Hepatocyte (in vitro differentiated cells): ENCODE measurements around the gene MOV10L1. TPM values are rescaled to one million over a fixed set of nuclear protein-coding genes. Genes with fewer than 3 reads are reported as not detected.
"Not testable (repeated sequence)": the region's sequence is repeated elsewhere in the genome, so short reads cannot be mapped to it uniquely, and the experiment has no call there.

ENCODE experiments used
- DNase-seq: peaks from one replicate; pipeline ENCODE4 v3.0.0-alpha.2; 2016; ENCODE audit warnings: low spot score
- H2AFZ ChIP-seq: fragments of 200-600 bp; sonication (generic); 2 replicates; pipeline ENCODE4 v1.6.0; 2016; ENCODE audit warnings: antibody characterized with exemption, mild to moderate bottlenecking
- H3K27ac ChIP-seq: fragments of 200-600 bp; sonication (generic); 2 replicates; pipeline ENCODE4 v1.5.1; 2016; ENCODE audit warnings: mild to moderate bottlenecking
- H3K27me3 ChIP-seq: fragments of 200-600 bp; sonication (generic); 2 replicates; pipeline ENCODE4 v1.6.1; 2016
- H3K36me3 ChIP-seq: fragments of 200-600 bp; sonication (generic); replicated peaks from 2 replicates; pipeline ENCODE4 v1.5.1; 2016; ENCODE audit warnings: low read depth; ENCODE audit not compliant: insufficient read depth
- H3K4me1 ChIP-seq: fragments of 200-600 bp; sonication (generic); 2 replicates; pipeline ENCODE4 v1.5.1; 2016; ENCODE audit warnings: mild to moderate bottlenecking, moderate library complexity; ENCODE audit not compliant: insufficient read depth
- H3K4me2 ChIP-seq: fragments of 200-600 bp; sonication (generic); 2 replicates; pipeline ENCODE4 v1.6.0; 2016
- H3K4me3 ChIP-seq: fragments of 200-600 bp; sonication (generic); 2 replicates; pipeline ENCODE4 v1.5.1; 2016; ENCODE audit warnings: mild to moderate bottlenecking
- H3K79me2 ChIP-seq: fragments of 200-600 bp; sonication (generic); 2 replicates; pipeline ENCODE4 v1.6.0; 2017; ENCODE audit warnings: mild to moderate bottlenecking
- H3K9me2 ChIP-seq: fragments of 200-600 bp; sonication (generic); replicated peaks from 2 replicates; pipeline ENCODE4 v1.6.0; 2017; ENCODE audit warnings: mild to moderate bottlenecking; ENCODE audit not compliant: insufficient read depth
- H3K9me3 ChIP-seq: fragments of 200-600 bp; sonication (generic); 2 replicates; pipeline ENCODE4 v1.5.1; 2016; ENCODE audit warnings: low read depth, mild to moderate bottlenecking
- H4K20me1 ChIP-seq: fragments of 200-600 bp; sonication (generic); 2 replicates; pipeline ENCODE4 v1.6.0; 2016; ENCODE audit warnings: mild to moderate bottlenecking; ENCODE audit not compliant: insufficient read depth, poor library complexity, severe bottlenecking
- EZH2 ChIP-seq: fragments of 200-600 bp; sonication (generic); IDR thresholded peaks from 2 replicates; pipeline ENCODE4 v1.6.1; 2016; ENCODE audit warnings: antibody characterized with exemption, mild to moderate bottlenecking, borderline replicate concordance
- EZH2phosphoT487 ChIP-seq: fragments of 200-600 bp; sonication (generic); IDR thresholded peaks from one replicate; pipeline ENCODE4 v1.6.1; 2018; ENCODE audit warnings: antibody characterized with exemption, mild to moderate bottlenecking, low read depth, moderate library complexity; ENCODE audit not compliant: unreplicated experiment, severe bottlenecking
- WGBS: methylation state at CpG from one replicate; pipeline ENCODE4 v1.1.6; 2016; ENCODE audit warnings: low lambda C conversion rate; ENCODE audit errors: missing lambda C conversion rate; 5-methylcytosine and 5-hydroxymethylcytosine counted together
- polyA plus RNA-seq: library from polyadenylated mRNA; unstranded; fragments of >200 nt; fragmentation: Nextera tagmentation; extraction: Ambion mirVana; gene quantifications from 2 replicates; pipeline ENCODE4 v1.2.1, GENCODE V29; 2016
- total RNA-seq: library from RNA; depleted of rRNA; stranded (reverse); fragments of >200 nt; gene quantifications from 2 replicates; pipeline ENCODE4 v1.2.3, GENCODE V29; 2014
- TF ChIP-seq, protein P1 (sequence below): fragments of 200-600 bp; sonication (generic); IDR thresholded peaks from 2 replicates; pipeline ENCODE4 v1.5.1; 2016; ENCODE audit warnings: antibody characterized with exemption, mild to moderate bottlenecking; ENCODE audit not compliant: poor library complexity

Gene MOV10L1
- total and polyA plus RNA-seq, 2 experiments from 2014 or later, result 0.36 to 3.6 TPM

DNA sequence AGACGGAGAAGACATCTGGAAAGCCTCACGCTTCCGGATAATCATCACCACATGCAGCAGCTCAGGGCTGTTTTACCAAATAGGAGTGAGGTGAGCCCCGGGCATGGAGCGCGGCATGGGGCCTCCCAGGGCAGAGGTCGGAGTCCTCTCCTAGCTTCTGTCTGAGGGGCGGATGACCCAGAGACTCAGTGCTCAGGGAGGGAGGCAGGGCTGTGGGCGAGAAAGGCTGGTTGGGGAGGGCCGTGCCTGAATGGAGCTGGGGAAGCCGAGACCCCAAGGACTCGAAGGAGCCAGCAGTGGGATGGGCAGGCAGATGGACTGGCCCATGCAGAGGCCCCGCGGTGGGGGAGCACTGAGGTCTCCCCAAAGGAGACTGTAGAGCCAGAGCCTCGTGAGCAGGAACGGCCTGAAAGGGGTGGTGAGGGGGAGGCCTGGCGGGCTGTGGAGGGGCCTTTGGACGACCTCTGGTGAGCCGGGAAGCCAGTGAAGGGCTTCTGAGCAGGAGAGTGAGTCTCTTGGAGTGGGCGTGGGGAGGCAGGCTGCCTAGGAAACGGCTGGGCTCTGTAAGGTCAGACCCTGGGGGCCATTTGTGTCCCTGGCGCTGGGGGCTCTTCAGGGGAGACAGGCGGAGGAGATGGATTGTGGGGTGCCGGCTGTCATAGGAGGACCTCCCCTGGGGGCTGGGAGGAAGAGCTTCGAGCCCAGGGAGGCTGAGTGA, 56.1 kb downstream of the MOV10L1 start:
- Histone ChIP-seq H3K36me3 (no peaks in the 10 kb centered on the region), H3K4me2 (no peak overlapping the region), H2AFZ (no peak overlapping the region), H3K9me3 (no peaks in the 10 kb centered on the region), H3K9me2 (no peaks in the 10 kb centered on the region), H3K79me2 (no peaks in the 10 kb centered on the region), H4K20me1 (no peaks in the 10 kb centered on the region), H3K27ac (no peak overlapping the region), H3K27me3 (no peaks in the 10 kb centered on the region), H3K4me1 (peaks cover 24% of the 10 kb centered on the region), H3K4me3 (no peak overlapping the region)
- WGBS, result 61% methylated on average over 20 of the region's 25 CpGs
- no peak for TF ChIP-seq EZH2phosphoT487
- TF ChIP-seq EZH2, result no peak
- no peak for DNase-seq

DNA sequence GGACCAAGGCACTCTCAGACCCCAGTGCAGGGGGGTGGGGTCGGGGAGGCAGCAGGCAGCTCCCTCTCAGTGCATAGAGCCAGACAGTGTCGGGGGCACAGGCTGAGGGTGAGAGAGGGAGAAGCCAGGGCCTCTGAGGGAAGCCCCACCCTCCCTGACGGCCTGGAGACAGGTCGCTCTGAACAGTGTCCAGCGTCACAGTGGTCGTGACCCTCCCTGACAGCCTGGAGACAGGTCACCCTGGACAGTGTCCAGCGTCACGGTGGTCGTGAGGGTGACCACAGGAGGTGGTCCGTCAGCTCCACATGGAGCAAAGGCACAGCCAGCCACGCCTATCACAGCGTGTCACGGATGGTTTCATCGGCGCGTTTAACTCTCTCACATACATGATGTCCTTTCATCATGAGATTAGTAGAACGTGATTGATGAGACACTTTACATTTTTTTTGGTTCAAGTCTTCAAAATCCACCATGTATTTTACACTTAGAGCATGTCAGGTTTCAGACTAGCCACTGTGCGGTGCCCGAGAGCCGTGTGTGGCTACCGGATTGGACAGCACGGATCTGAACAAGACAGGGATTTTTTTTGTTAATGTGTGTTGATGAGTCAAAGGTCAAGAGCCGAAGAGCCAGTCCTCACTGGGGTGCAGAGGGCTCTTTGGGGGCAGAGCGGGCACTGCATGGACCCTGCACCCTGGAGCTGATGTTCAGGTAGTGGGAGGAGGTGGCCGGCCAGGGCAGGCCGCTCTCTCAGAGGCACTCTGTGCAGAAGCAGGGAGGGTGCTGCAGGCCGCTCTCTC, 56.8 kb downstream of the MOV10L1 start:
- Histone ChIP-seq H3K9me2 (no peaks in the 10 kb centered on the region), H3K27ac (no peak overlapping the region), H2AFZ (no peak overlapping the region), H3K27me3 (no peaks in the 10 kb centered on the region), H3K4me3 (no peak overlapping the region), H3K9me3 (no peaks in the 10 kb centered on the region), H3K4me2 (no peak overlapping the region), H3K4me1 (peaks cover 24% of the 10 kb centered on the region), H3K79me2 (no peaks in the 10 kb centered on the region), H3K36me3 (no peaks in the 10 kb centered on the region), H4K20me1 (no peaks in the 10 kb centered on the region)
- DNase-seq, result peak; percentile 68
- WGBS, result 58% methylated on average over 26 of the region's 27 CpGs
- TF ChIP-seq, protein P1, sequence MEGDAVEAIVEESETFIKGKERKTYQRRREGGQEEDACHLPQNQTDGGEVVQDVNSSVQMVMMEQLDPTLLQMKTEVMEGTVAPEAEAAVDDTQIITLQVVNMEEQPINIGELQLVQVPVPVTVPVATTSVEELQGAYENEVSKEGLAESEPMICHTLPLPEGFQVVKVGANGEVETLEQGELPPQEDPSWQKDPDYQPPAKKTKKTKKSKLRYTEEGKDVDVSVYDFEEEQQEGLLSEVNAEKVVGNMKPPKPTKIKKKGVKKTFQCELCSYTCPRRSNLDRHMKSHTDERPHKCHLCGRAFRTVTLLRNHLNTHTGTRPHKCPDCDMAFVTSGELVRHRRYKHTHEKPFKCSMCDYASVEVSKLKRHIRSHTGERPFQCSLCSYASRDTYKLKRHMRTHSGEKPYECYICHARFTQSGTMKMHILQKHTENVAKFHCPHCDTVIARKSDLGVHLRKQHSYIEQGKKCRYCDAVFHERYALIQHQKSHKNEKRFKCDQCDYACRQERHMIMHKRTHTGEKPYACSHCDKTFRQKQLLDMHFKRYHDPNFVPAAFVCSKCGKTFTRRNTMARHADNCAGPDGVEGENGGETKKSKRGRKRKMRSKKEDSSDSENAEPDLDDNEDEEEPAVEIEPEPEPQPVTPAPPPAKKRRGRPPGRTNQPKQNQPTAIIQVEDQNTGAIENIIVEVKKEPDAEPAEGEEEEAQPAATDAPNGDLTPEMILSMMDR, result peak; percentile 66
- TF ChIP-seq EZH2 (no peak), EZH2phosphoT487 (no peak)

DNA sequence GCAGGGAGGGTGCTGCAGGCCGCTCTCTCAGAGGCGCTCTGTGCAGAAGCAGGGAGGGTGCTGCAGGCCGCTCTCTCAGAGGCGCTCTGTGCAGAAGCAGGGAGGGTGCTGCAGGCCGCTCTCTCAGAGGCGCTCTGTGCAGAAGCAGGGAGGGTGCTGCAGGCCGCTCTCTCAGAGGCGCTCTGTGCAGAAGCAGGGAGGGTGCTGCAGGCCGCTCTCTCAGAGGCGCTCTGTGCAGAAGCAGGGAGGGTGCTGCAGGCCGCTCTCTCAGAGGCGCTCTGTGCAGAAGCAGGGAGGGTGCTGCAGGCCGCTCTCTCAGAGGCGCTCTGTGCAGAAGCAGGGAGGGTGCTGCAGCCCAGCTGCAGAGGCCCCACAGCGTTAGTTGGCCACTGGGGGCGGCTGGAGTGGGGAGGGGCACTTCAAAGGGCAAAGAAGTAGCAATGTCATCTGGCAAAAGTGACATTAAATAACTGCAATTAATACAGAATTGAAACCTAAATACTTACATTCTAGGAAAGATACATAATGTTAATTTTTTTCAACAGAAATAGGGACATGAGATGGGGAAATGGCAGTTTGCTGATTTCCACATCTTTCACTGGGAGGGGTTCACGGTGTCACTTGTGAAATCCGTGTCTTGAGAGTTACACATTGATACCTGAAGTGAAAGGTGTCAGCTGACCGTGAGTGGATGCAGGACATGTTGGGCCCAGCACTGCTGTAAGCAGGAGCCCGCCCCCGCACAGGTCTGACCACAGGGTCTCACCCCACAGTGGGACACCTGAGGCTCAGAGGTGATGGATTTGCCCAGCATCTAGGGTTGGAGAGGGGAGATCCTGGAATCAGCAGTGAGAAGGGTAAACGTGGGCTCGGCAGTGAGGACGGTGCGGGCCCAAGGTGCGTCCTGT, 57.7 kb downstream of the MOV10L1 start:
- H2AFZ ChIP-seq, H3K27me3 ChIP-seq, H3K36me3 ChIP-seq, DNase-seq, H3K4me3 ChIP-seq, H3K9me3 ChIP-seq, H3K79me2 ChIP-seq, H3K9me2 ChIP-seq, H3K27ac ChIP-seq, H4K20me1 ChIP-seq: not testable (repeated sequence)
- WGBS, result 73% methylated on average over 15 of the region's 26 CpGs
- peaks cover 17% of the 10 kb centered on the region for H3K4me1 ChIP-seq
- H3K4me2 ChIP-seq, result peak overlapping the region; percentile 33

DNA sequence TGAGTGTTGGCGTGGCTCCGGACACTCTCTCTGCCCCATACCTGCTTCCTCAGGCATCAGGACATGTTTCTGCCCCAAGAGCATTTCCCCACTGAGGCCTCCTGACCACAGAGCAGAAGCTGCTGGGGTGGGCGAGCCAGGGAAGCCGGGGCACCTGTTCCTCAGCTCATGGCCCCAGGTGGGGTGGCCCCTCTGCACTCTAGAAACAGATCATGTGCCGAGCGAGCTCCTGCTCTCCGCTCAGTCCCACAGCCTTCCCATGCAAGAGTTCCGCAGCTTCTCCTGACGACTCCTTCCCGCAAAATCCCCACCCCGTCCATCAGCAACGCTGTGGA, 58.3 kb downstream of the MOV10L1 start:
- Histone ChIP-seq H3K9me3 (no peaks in the 10 kb centered on the region), H4K20me1 (no peaks in the 10 kb centered on the region), H3K4me3 (no peak overlapping the region), H3K79me2 (no peaks in the 10 kb centered on the region), H2AFZ (no peak overlapping the region), H3K4me2 (no peak overlapping the region), H3K36me3 (no peaks in the 10 kb centered on the region), H3K27ac (no peak overlapping the region), H3K9me2 (no peaks in the 10 kb centered on the region), H3K27me3 (no peaks in the 10 kb centered on the region), H3K4me1 (peaks cover 17% of the 10 kb centered on the region)
- no peak for TF ChIP-seq EZH2
- no peak for TF ChIP-seq EZH2phosphoT487
- TF ChIP-seq, protein P1, result no peak
- whole genome bisulfite sequencing, result 91% methylated on average over 10 of the region's 12 CpGs
- no peak for DNase-seq
